Measurements from ENCODE around the gene EPC1. TPM values are rescaled to one million over a fixed set of nuclear protein-coding genes. Genes with fewer than 3 reads are reported as not detected.
"Not testable (repeated sequence)": the region's sequence is repeated elsewhere in the genome, so short reads cannot be mapped to it uniquely, and the experiment has no call there.

EPC1 gene
- total RNA-seq, 1 donor from 2014 or later, result 42.4 TPM

- Mint-ChIP-seq H3K4me3 (no peak overlapping the region), H3K27me3 (no peaks in the 10 kb centered on the region), H3K4me1 (ENCODE audit: unreplicated experiment) (no peaks in the 10 kb centered on the region), H3K27ac (no peak overlapping the region), H3K36me3 (no peaks in the 10 kb centered on the region), H3K9me3 (no peaks in the 10 kb centered on the region)
- peak; percentile 86 for TF ChIP-seq CTCF (conservative IDR thresholded peaks at IDR 0.05)
- no peak for DNase-seq (ENCODE audit: extremely low spot score, unreplicated experiment)
These were observed 90.1 kb downstream of the EPC1 start for GRCh38 chr10:32256613-32257437.

GRCh38 chr10:32253821-32254220 is 93.1 kb downstream of the EPC1 start:
- Mint-ChIP-seq H3K27me3 (no peaks in the 10 kb centered on the region), H3K36me3 (no peaks in the 10 kb centered on the region), H3K27ac (no peak overlapping the region), H3K4me3 (no peak overlapping the region), H3K4me1 (ENCODE audit: unreplicated experiment) (no peaks in the 10 kb centered on the region), H3K9me3 (no peaks in the 10 kb centered on the region)
- no peak for DNase-seq (ENCODE audit: extremely low spot score, unreplicated experiment)
- no peak for TF ChIP-seq CTCF (conservative IDR thresholded peaks at IDR 0.05)

- H3K36me3 Mint-ChIP-seq, result no peaks in the 10 kb centered on the region
- TF ChIP-seq CTCF (conservative IDR thresholded peaks at IDR 0.05), result no peak
- no peaks in the 10 kb centered on the region for H3K9me3 Mint-ChIP-seq
- no peaks in the 10 kb centered on the region for H3K27me3 Mint-ChIP-seq
- peak overlapping the region; percentile 74 for H3K27ac Mint-ChIP-seq
- H3K4me1 Mint-ChIP-seq (ENCODE audit: unreplicated experiment), result no peaks in the 10 kb centered on the region
- no peak for DNase-seq (ENCODE audit: extremely low spot score, unreplicated experiment)
- no peak overlapping the region for H3K4me3 Mint-ChIP-seq
These were observed 93.7 kb downstream of the EPC1 start for GRCh38 chr10:32253276-32253675.

GRCh38 chr10:32250489-32250888 is 96.5 kb downstream of the EPC1 start:
- DNase-seq (ENCODE audit: extremely low spot score, unreplicated experiment); H3K36me3 Mint-ChIP-seq; H3K4me3 Mint-ChIP-seq; H3K27ac Mint-ChIP-seq; H3K27me3 Mint-ChIP-seq; H3K9me3 Mint-ChIP-seq; H3K4me1 Mint-ChIP-seq (ENCODE audit: unreplicated experiment): not testable (repeated sequence)

- DNase-seq (ENCODE audit: extremely low spot score, unreplicated experiment), result no peak
- H3K27me3 Mint-ChIP-seq, result no peaks in the 10 kb centered on the region
- no peaks in the 10 kb centered on the region for H3K36me3 Mint-ChIP-seq
- no peak for TF ChIP-seq CTCF (conservative IDR thresholded peaks at IDR 0.05)
- no peak overlapping the region for H3K4me3 Mint-ChIP-seq
- H3K4me1 Mint-ChIP-seq (ENCODE audit: unreplicated experiment), result no peaks in the 10 kb centered on the region
- no peaks in the 10 kb centered on the region for H3K9me3 Mint-ChIP-seq
- no peak overlapping the region for H3K27ac Mint-ChIP-seq
These were observed 100.3 kb downstream of the EPC1 start for GRCh38 chr10:32246685-32247084.

- no peak for TF ChIP-seq CTCF (conservative IDR thresholded peaks at IDR 0.05)
- no peak for DNase-seq (ENCODE audit: extremely low spot score, unreplicated experiment)
- Mint-ChIP-seq H3K4me1 (ENCODE audit: unreplicated experiment) (no peaks in the 10 kb centered on the region), H3K36me3 (no peaks in the 10 kb centered on the region), H3K27me3 (no peaks in the 10 kb centered on the region), H3K9me3 (no peaks in the 10 kb centered on the region), H3K4me3 (no peak overlapping the region), H3K27ac (no peak overlapping the region)
These were observed 101.2 kb downstream of the EPC1 start for GRCh38 chr10:32245760-32246159.
